Measurements from ENCODE around the gene IQGAP2.

DNA sequence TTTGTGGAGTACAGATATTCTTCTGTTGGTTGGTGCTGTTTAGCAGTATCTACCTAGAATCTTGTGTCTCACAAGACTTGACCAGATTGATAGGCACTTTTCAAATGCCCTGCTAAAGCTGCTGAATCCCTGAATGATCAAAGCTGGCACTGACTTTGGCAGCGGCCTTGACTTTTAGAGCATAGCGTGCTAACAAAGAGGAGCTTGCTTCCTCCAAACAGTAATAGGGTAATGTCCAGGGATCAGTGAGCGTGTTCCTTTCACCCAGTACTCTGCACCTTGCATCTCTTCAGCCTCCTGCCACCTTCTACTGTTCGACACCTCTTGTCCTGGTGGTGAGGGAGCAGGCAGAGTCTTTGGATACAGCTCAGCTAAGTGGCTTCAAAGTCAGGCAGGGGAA lies 100.8 kb downstream of the IQGAP2 start:
- TF ChIP-seq YY1 (IDR thresholded peaks at IDR 0.05; ENCODE audit: insufficient read depth, insufficient read length) (no peak), SUZ12 (IDR thresholded peaks at IDR 0.05; ENCODE audit: extremely low read depth, insufficient read depth, insufficient read length) (no peak)
